Posterior cingulate gyrus (tissue), 11 donors: ENCODE measurements around the gene ENTPD3.

Experiments
- DNase-seq, 10 donors: peaks; one replicate each; pipeline versions ENCODE4 v3.0.0 to v3.0.0-alpha.2; 2020 to 2021; ENCODE audit warnings: mixed read lengths in 3 of 10
- intact Hi-C: fragments of 100-400 bp; cut with DNase I; formaldehyde crosslinking; loops from one replicate; pipeline ENCODE4 v1.15.1; 2023

Gene ENTPD3

GRCh38 chr3:40398346-40398745 lies 11.4 kb downstream of the ENTPD3 start:
- no peak for DNase-seq
- intact Hi-C loops = no loop called here

- no peak for DNase-seq
- intact Hi-C loops = no loop called here
Observed at GRCh38 chr3:40404591-40405198, 17.7 kb downstream of the ENTPD3 start.

- intact Hi-C loops = no loop called here
- no peak for DNase-seq
Observed at GRCh38 chr3:40407007-40407406, 20.0 kb downstream of the ENTPD3 start.

- no peak for DNase-seq
- intact Hi-C loops = no loop called here
Observed at GRCh38 chr3:40407611-40408010, 20.6 kb downstream of the ENTPD3 start.

GRCh38 chr3:40414270-40414669 lies 27.3 kb downstream of the ENTPD3 start:
- intact Hi-C loops = no loop called here
- DNase-seq = no peak

GRCh38 chr3:40417845-40418543 lies 31.0 kb downstream of the ENTPD3 start:
- DNase-seq = no peak
- intact Hi-C loops = no loop called here

DNA sequence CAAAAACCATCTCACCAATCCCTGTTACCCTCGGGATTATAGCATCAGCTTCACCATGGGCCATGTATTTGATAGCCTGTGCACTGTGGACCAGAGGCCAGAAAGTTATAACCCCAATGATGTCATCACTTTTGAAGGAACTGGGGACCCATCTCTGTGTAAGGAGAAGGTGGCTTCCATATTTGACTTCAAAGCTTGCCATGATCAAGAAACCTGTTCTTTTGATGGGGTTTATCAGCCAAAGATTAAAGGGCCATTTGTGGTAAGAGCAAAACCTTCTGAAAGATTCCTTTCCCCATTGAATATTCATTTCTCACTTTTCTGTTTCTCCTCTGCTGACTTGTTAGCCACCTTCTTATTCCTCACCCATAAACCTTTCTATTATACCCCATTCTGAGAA lies 35.9 kb downstream of the ENTPD3 start:
- intact Hi-C loops = no loop called here
- DNase-seq = no peak

DNA sequence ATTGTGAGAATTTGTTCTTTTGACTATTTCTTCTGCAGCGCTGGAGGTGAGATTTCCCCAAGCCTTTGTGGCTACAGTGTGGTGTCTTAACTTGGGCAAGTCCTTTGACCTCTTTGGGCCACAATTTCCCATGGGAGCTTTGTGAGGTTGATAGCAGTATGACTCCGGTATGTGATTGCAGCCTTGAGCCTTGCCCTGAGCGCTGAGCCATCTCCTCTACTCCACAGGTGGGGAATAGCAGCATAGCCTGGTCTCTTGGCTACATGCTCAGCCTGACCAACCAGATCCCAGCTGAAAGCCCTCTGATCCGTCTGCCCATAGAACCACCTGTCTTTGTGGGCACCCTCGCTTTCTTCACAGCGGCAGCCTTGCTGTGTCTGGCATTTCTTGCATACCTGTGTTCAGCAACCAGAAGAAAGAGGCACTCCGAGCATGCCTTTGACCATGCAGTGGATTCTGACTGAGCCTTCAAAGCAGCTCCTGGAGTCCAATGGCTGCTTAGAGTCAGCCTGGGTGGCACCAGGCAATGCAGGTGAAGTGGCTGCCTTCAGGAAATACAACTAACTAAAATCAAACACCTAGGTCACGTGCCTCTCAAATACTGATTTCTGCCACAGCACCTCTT lies 40.2 kb downstream of the ENTPD3 start:
- DNase-seq = peak in 1 of 10 donors; percentile 51
- intact Hi-C loops = no loop called here

DNA sequence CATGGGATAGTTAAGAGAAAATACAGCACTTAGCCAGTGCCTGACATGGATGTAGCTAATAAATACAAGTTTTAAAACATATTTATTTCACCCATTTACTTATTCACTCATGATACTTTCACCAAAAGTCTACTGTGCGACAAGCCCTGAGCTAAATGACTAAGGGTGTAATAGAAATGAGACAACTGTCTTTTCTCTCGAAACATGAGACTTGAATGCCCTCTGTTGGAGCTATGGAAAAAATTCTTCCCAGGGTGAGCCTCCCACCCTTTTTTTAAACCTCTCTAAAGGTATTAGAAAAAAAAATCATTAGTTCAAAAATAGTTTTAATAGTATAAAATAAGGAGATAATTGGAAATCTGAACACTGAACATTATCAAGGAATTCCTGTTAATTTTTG lies 45.8 kb downstream of the ENTPD3 start:
- intact Hi-C loops = no loop called here
- DNase-seq = no peak

- intact Hi-C loops = no loop called here
- no peak for DNase-seq
Observed at GRCh38 chr3:40437889-40438288, 50.9 kb downstream of the ENTPD3 start.

DNA sequence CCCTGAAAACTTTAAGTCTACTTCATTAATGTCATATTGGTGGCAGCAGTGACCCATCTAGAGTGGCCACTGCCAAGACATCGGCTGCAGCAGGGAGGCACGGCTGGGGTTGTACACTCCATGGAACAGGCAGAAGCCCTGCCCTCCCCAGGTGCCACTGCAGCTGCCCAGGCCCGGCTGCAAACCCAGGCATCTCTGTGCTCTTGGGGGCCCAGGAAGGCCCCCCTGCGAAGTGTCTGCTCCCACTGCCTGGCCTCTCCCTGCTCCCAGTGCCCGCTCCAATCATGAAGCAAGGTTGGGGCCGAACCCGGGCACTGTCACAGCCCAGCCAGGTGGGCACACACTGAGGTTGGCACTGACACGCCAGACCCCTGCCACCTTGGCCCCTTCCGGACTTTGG lies 58.1 kb downstream of the ENTPD3 start:
- intact Hi-C loops = no loop called here
- DNase-seq = no peak

- DNase-seq = no peak
- intact Hi-C loops = no loop called here
Observed at GRCh38 chr3:40445880-40446279, 58.9 kb downstream of the ENTPD3 start.

DNA sequence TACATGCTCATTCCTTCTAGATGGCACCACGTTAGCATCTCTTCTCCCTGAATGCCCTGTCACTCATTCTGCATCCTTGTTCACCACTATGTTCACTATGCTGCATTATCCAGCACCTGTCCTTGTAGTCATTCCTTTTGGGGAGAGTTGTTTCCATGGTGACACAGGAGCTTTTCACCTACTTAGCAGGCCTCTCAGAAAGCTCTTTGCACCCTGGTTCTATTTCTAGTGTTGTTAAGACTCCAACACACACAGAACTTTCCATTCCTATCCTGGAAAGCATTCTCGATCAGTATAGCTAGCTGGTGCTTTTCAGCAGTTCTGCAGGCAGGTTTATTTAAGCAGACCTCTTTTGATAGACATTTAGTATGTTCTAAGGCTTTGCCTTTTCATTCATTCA lies 63.5 kb downstream of the ENTPD3 start:
- no peak for DNase-seq
- intact Hi-C loops = loop anchor here (5.0 kb wide), 1 partner anchor 143 kb away; the partner anchor contains the start of gene EIF1B

- intact Hi-C loops = loop anchor here (5.0 kb wide), 1 partner anchor 144 kb away; the partner anchor contains the start of gene EIF1B
- DNase-seq = no peak
Observed at GRCh38 chr3:40451551-40451950, 64.6 kb downstream of the ENTPD3 start.

DNA sequence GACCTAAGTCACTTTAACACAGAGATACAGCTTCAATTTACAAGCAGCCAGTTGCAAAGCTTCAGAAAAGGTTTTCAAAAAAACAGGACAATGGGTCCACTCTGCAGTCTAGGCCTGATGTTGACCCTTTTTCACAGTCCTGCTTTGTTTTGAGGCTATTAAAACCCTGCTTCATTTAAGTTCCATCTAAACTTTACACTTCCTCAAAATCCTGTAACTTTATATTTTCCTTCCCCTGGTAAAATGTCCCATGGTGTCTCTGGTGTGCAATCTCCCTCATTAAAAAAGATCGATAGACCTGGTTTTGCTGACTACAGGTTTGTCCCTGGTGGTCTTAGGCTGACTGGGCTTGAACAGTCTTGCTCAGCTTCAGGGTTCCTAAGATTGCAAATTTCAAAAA lies 65.1 kb downstream of the ENTPD3 start:
- intact Hi-C loops = loop anchor here (5.0 kb wide), 1 partner anchor 145 kb away; the partner anchor contains the start of gene EIF1B
- DNase-seq = no peak

GRCh38 chr3:40452562-40452875 lies 65.5 kb downstream of the ENTPD3 start:
- no peak for DNase-seq
- intact Hi-C loops = loop anchor here (5.0 kb wide), 1 partner anchor 145 kb away; the partner anchor contains the start of gene EIF1B

DNA sequence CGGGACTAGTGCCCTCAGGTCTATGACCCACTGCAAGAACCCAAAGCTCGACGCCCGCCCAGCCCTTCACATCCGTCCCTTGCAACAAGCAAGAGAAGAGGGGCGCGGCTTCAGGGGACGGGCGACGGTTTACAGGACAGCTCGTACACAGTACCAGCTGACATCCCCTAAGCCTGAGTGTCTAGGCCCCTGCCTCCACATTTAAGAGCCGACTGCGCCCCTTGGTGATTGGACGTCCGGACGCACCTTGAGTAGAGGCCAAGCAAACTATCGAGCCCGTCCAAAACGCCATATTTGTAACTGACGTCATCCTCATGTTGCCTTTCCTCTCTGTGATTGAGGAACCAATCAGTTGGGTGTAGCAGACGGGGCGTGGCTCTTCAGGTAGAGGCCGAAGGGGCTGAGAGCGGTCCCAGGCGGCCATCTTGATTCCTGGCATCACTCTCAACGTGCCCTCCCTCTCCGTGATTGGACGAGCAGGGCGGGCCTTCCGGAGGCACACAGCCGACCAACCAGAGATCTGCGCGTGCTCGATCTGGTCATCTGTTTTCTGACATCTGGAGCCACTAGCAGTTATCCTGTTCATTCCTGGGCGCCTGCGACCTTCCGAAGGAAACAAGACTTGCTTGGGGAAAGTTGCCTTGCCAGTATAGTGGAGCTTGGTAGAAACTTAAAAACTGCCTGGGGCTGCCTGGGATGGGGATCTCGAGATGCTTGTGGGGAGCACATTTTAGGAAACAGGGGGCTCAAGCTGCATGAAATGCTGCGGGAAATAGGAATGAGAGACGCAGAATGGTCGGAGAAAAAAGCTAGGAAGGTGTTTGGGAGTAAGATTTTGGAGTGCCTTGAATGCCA lies 66.1 kb downstream of the ENTPD3 start:
- peak; percentile 94 to 100 (median 98) for DNase-seq
- intact Hi-C loops = loop anchor here (5.0 kb wide), 1 partner anchor 146 kb away; the partner anchor contains the start of gene EIF1B

DNA sequence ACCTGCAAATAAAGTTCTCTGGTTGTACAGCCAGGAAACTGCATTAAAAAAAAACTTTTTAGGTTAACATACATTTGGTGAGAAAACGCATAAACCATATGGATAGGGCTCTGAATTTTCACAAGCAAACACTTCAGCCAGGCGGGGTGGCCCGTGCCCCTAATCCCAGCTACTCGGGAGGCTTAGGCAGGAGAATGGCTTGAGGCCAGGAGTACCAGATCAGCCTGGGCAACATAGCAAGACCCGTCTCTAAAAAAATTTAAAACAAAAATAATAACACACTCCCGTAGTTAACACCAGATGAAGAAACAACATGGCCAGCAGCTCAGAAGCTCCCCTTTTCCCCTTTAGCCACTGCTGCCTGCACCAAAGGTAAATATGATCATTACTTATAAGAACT lies 66.9 kb downstream of the ENTPD3 start:
- intact Hi-C loops = loop anchor here (5.0 kb wide), 1 partner anchor 147 kb away; the partner anchor contains the start of gene EIF1B
- DNase-seq = no peak

GRCh38 chr3:40455328-40455727 lies 68.3 kb downstream of the ENTPD3 start:
- intact Hi-C loops = no loop called here
- no peak for DNase-seq

DNA sequence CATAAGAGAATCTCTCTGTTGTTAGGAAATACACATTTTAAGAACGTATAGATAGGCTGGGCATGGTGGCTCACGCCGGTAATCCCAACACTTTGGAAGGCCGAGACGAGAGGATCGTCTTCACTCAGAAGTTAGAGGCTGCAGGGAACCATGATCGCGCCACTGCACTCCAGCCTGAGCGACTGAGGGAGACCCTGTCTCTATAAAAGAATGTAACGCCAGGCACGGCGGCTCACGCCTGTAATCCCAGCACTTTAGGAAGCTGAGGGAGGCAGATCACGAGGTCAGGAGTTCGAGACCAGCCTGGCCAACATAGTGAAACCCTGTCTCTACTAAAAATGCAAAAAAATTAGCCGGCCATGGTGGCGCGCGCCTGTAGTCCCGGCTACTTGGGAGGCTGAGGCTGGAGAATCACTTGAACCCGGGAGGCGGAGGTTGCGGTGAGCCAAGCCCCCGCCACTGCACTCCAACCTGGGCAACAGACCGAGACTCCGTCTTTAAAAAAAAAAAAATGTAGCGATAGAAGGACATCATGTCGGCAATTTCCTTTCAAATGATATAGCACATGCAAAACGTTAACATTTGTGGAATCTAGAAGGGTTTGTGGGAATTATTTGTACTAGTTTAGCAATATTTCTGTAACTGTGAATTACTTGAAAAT lies 69.4 kb downstream of the ENTPD3 start:
- intact Hi-C loops = loop anchor here (2.0 kb wide), 1 partner anchor 68 kb away; the partner anchor contains the start of gene ZNF621
- no peak for DNase-seq
